Activated CD8-positive, alpha-beta memory T cell treated with anti-CD3 and anti-CD28 coated beads for 36 hours (primary cell): Measurements from ENCODE around the gene COA1. TPM values are rescaled to one million over a fixed set of nuclear protein-coding genes. Genes with fewer than 3 reads are reported as not detected.
"Not testable (repeated sequence)": the region's sequence is repeated elsewhere in the genome, so short reads cannot be mapped to it uniquely, and the experiment has no call there.

Experiments used
- CTCF ChIA-PET: fragments of 350-600 bp; sonication (Branson Sonifier 250); formaldehyde crosslinking; loops from one replicate; lab custom pipeline; 2021; ENCODE audit warnings: antibody characterized with exemption; lab: Charles Lee
- POLR2A ChIA-PET: fragments of 350-600 bp; sonication (Branson Sonifier 250); formaldehyde crosslinking; loops from one replicate; lab custom pipeline; 2021; ENCODE audit warnings: antibody characterized with exemption; lab: Charles Lee
- total RNA-seq, 2 experiments: library from RNA; stranded (reverse); gene quantifications; one replicate each; pipeline ENCODE4 v1.2.3, GENCODE V29; 2021

The COA1 gene
- total RNA-seq, 2 experiments from 2014 or later = 82.9 to 85.6 TPM

- POLR2A ChIA-PET = interaction anchor here (0.6 to 2.4 kb wide), 4 partner anchors 19 to 29 kb away, joined by 3 to 11 read pairs (median 6); partner anchors contain the start of gene STK17A
- CTCF ChIA-PET = interaction anchor here (0.6 to 5.2 kb wide), 5 partner anchors 9 to 88 kb away, joined by 3 to 27 read pairs (median 4); partner anchors contain the start of gene STK17A
Measured at GRCh38 chr7:43612128-43612527, 117.2 kb downstream of the COA1 start.

GRCh38 chr7:43609097-43609496 is 120.2 kb downstream of the COA1 start:
- ChIA-PET POLR2A (interaction anchor here (1.2 kb wide), 1 partner anchor 41 kb away, joined by 8 read pairs; no protein-coding TSS in a partner anchor), CTCF (no interaction called here)

- CTCF ChIA-PET = interaction anchor here (0.8 kb wide), 1 partner anchor 23 kb away, joined by 3 read pairs; no protein-coding TSS in a partner anchor
- POLR2A ChIA-PET = interaction anchor here (0.6 kb wide), 1 partner anchor 9 kb away, joined by 13 read pairs; no protein-coding TSS in a partner anchor
Measured at GRCh38 chr7:43604251-43604650, 125.1 kb downstream of the COA1 start.

- ChIA-PET POLR2A (interaction anchor here (1.0 kb wide), 1 partner anchor 20 kb away, joined by 4 read pairs; the partner anchor contains the start of gene STK17A), CTCF (interaction anchor here (0.9 kb wide), 1 partner anchor 76 kb away, joined by 4 read pairs; no protein-coding TSS in a partner anchor)
Measured at GRCh38 chr7:43602256-43602655, 127.1 kb downstream of the COA1 start.

GRCh38 chr7:43600056-43600455 is 129.3 kb downstream of the COA1 start:
- ChIA-PET POLR2A (no interaction called here), CTCF (no interaction called here)

- CTCF ChIA-PET = interaction anchor here (0.5 to 1.2 kb wide), 4 partner anchors 9 to 51 kb away, joined by 3 to 4 read pairs (median 4); partner anchors contain the start of gene STK17A
Measured at GRCh38 chr7:43596426-43596825, 132.9 kb downstream of the COA1 start.

GRCh38 chr7:43594020-43594419 is 135.3 kb downstream of the COA1 start:
- ChIA-PET POLR2A (interaction anchor here (0.5 to 0.6 kb wide), 2 partner anchors 11 to 234 kb away, joined by 3 to 4 read pairs; partner anchors contain the start of gene STK17A), CTCF (interaction anchor here (0.6 kb wide), 1 partner anchor 106 kb away, joined by 3 read pairs; no protein-coding TSS in a partner anchor)

More at GRCh38 chr7:43596426-43596825, 132.9 kb downstream of the COA1 start:
- POLR2A ChIA-PET = not testable (repeated sequence)

- POLR2A ChIA-PET = interaction anchor here (0.6 kb wide), 3 partner anchors 12 to 132 kb away, joined by 3 to 5 read pairs (median 4); no protein-coding TSS in a partner anchor
- CTCF ChIA-PET = interaction anchor here (1.4 kb wide), 1 partner anchor 35 kb away, joined by 3 read pairs; no protein-coding TSS in a partner anchor
Measured at GRCh38 chr7:43593010-43593409, 136.3 kb downstream of the COA1 start.

GRCh38 chr7:43592326-43592725 is 137.0 kb downstream of the COA1 start:
- POLR2A ChIA-PET = interaction anchor here (0.6 kb wide), 2 partner anchors 13 to 20 kb away, joined by 3 read pairs; no protein-coding TSS in a partner anchor

GRCh38 chr7:43591558-43592180 is 137.7 kb downstream of the COA1 start:
- ChIA-PET POLR2A (interaction anchor here (0.6 to 1.2 kb wide), 2 partner anchors 21 to 56 kb away, joined by 3 to 4 read pairs; no protein-coding TSS in a partner anchor), CTCF (interaction anchor here (0.8 to 1.4 kb wide), 5 partner anchors 9 to 56 kb away, joined by 3 to 11 read pairs (median 3); partner anchors contain the start of gene STK17A)

More at GRCh38 chr7:43592326-43592725, 137.0 kb downstream of the COA1 start:
- CTCF ChIA-PET = interaction anchor here (1.4 kb wide), 1 partner anchor 36 kb away, joined by 3 read pairs; no protein-coding TSS in a partner anchor

- CTCF ChIA-PET = interaction anchor here (0.8 to 1.2 kb wide), 4 partner anchors 8 to 57 kb away, joined by 3 to 11 read pairs (median 4); partner anchors contain the start of gene STK17A
- POLR2A ChIA-PET = interaction anchor here (0.5 to 1.2 kb wide), 2 partner anchors 57 to 508 kb away, joined by 3 to 4 read pairs; no protein-coding TSS in a partner anchor
Measured at GRCh38 chr7:43590862-43591557, 138.3 kb downstream of the COA1 start.

- POLR2A ChIA-PET = no interaction called here
Measured at GRCh38 chr7:43589728-43590127, 139.6 kb downstream of the COA1 start.

More at GRCh38 chr7:43589728-43590127, 139.6 kb downstream of the COA1 start:
- CTCF ChIA-PET = no interaction called here

Other genes with a start within 250 kb of the COA1 start
- gene STK17A, start 146.4 kb downstream of the COA1 start, total RNA-seq = 10 to 100 TPM; 38.6 to 41.5 TPM
- 10 to 100 TPM; 32.9 to 34.0 TPM for gene BLVRA, start 29.2 kb upstream of the COA1 start, total RNA-seq
- gene MRPS24, start 140.0 kb upstream of the COA1 start, total RNA-seq = 100 to 1,000 TPM; 131 to 138 TPM
- gene URGCP, start 177.1 kb upstream of the COA1 start, total RNA-seq = 10 to 100 TPM; 28.8 to 31.0 TPM
- gene UBE2D4, start 196.9 kb upstream of the COA1 start, total RNA-seq = 10 to 100 TPM; 15.2 to 15.6 TPM